Memory B cell (primary cell): ENCODE results near the gene IQCE.

Source experiments
- ATAC-seq: fragments of 150-1000 bp; cut with Tn5 transposase; 2 replicates; pipeline ENCODE4 v1.10.0; 2021; ENCODE audit warnings: low read depth, mild to moderate bottlenecking, moderate library complexity
- DNase-seq, 2 donors: peaks; one replicate each; pipeline ENCODE4 v3.0.0; 2022; ENCODE audit warnings: low spot score in 2 of 2
- H3K27ac Mint-ChIP-seq: one replicate; pipeline ENCODE4 v1.8.0; 2022; ENCODE audit warnings: mild to moderate bottlenecking, moderate library complexity, mixed read lengths
- H3K27me3 Mint-ChIP-seq: one replicate; pipeline ENCODE4 v1.8.0; 2022; ENCODE audit warnings: mixed read lengths
- H3K36me3 Mint-ChIP-seq: one replicate; pipeline ENCODE4 v1.8.0; 2022; ENCODE audit warnings: mild to moderate bottlenecking, mixed read lengths
- H3K4me1 Mint-ChIP-seq: one replicate; pipeline ENCODE4 v1.8.0; 2022; ENCODE audit warnings: mixed read lengths
- H3K4me3 Mint-ChIP-seq: one replicate; pipeline ENCODE4 v1.8.0; 2022; ENCODE audit warnings: mild to moderate bottlenecking, moderate library complexity, mixed read lengths
- H3K9me3 Mint-ChIP-seq: one replicate; pipeline ENCODE4 v1.8.0; 2022; ENCODE audit warnings: mixed read lengths

Gene IQCE, protein sequence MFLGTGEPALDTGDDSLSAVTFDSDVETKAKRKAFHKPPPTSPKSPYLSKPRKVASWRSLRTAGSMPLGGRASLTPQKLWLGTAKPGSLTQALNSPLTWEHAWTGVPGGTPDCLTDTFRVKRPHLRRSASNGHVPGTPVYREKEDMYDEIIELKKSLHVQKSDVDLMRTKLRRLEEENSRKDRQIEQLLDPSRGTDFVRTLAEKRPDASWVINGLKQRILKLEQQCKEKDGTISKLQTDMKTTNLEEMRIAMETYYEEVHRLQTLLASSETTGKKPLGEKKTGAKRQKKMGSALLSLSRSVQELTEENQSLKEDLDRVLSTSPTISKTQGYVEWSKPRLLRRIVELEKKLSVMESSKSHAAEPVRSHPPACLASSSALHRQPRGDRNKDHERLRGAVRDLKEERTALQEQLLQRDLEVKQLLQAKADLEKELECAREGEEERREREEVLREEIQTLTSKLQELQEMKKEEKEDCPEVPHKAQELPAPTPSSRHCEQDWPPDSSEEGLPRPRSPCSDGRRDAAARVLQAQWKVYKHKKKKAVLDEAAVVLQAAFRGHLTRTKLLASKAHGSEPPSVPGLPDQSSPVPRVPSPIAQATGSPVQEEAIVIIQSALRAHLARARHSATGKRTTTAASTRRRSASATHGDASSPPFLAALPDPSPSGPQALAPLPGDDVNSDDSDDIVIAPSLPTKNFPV

DNA sequence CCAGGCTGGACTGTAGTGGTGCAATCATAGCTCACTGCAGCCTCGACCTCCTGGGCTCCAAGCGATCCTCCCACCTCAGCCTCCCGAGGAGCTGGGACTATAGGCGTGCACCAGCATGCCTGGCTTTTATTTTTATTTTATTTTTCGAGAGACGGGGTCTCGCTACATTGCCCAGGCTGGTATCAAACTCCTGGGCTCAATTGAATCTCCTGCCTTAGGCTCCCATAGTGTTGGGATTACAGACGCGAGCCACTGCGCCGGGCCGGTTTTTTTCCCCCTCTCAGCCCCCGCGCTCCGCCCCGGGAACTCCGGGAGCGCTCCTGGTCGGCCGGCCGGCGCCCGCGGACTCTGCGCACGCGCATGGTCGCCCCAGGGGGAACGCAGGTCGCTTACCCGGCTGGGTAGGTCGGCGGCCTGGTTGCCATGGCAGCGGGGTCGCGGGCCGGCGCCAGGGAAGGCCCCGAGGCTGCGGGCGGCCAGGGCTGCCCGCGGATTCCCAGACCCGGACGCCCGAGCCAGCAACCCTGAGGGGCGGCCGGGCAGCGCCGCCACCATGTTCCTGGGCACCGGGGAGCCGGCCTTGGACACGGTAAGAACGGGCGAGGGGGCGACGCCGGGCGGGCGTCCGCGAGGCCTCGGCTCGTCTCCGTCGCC, at the start of gene IQCE:
TSS of gene IQCE (plus strand) at position 351 of the 654 bp plus-strand sequence. CDS start at position 554, 203 bp downstream.
- DNase-seq (peak; percentile 90 to 94), ATAC-seq (peak; percentile 54)
- Mint-ChIP-seq H3K4me3 (peak within 1 kb of the TSS; percentile 76), H3K36me3 (no peaks in the 10 kb centered on the region), H3K9me3 (no peaks in the 10 kb centered on the region), H3K27me3 (no peaks in the 10 kb centered on the region), H3K27ac (no peak within 1 kb of the TSS), H3K4me1 (peaks cover 19% of the 10 kb centered on the region)

DNA sequence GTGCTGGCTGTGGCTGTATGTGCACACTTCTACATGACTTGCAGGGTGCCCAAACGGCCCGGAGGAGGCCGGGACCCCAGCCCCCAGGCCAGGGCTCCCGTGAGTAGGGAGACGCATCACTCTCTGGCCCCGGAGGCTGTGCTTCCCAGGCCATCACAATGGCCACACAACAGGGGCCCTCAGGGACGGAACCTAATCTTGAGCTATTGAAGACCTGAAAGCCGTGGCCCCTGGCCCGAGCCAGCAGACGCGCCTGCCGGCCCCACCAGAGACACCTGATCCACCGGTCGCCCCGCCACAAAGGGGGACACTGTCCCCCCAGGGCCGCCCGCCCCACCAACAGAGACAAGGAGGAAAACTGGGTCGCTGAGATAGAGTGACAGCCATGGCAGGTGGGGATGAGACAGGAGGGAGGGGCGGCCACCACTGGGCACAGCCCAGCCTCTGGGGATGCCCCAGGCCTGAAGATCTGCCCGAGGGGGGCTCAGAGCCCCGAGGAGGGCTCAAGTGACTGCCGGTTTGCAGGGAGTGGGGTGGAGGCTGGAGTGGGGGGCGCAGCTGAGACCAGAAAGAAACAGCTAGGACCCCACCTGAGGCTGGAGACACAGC, 49.4 kb upstream of the IQCE start:
- no peaks in the 10 kb centered on the region for H3K9me3 Mint-ChIP-seq
- peaks cover 43% of the 10 kb centered on the region for H3K4me1 Mint-ChIP-seq
- peak overlapping the region; percentile 99 for H3K27ac Mint-ChIP-seq
- no peak for DNase-seq
- no peak for ATAC-seq
- H3K4me3 Mint-ChIP-seq: peak overlapping the region; percentile 77
- no peaks in the 10 kb centered on the region for H3K36me3 Mint-ChIP-seq
- no peaks in the 10 kb centered on the region for H3K27me3 Mint-ChIP-seq

DNA sequence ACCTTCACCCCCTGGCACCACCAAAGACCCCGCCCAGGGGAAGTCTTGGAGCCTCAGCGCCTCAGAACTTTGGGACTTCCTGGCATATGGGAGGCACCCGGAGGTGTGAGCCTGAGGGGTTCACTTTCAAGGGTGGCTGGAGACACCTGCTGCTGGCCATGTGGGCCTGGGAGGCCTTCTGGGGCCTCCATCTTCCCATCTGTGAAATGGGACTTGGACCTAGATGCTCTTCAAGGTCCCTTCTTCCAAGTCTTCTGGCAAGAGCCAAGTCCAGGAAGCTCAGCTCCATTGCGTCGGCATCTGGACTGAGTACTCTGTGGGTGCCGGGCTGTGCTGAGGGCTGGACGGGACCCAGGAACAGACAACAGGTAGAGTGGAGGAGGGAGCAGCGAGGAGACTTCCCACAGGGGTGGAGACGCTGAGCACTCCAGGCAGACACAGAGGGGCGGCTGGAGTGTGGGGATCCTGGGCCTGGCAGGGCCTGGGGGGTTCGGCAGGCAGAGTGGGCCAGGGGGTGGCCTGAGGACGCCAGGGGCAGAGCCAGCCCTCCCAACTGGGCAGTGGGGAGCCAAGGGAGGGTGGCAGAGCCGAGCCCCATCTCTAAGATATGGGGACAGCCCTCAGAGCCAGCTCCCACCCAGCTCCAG, 48.5 kb upstream of the IQCE start:
- H3K9me3 Mint-ChIP-seq: no peaks in the 10 kb centered on the region
- peak overlapping the region; percentile 99 for H3K27ac Mint-ChIP-seq
- peaks cover 43% of the 10 kb centered on the region for H3K4me1 Mint-ChIP-seq

GRCh38 chr7:2510909-2511768, 47.6 kb upstream of the IQCE start:
- ATAC-seq (peak; percentile 65), DNase-seq (peak; percentile 84 to 88)
- Mint-ChIP-seq H3K27ac (peak overlapping the region; percentile 99), H3K4me1 (peaks cover 43% of the 10 kb centered on the region), H3K27me3 (no peaks in the 10 kb centered on the region), H3K9me3 (no peaks in the 10 kb centered on the region), H3K4me3 (peak overlapping the region; percentile 90), H3K36me3 (no peaks in the 10 kb centered on the region)

More for the DNA sequence above, 48.5 kb upstream of the IQCE start:
- peak overlapping the region; percentile 90 for H3K4me3 Mint-ChIP-seq
- ATAC-seq (no peak), DNase-seq (peak in 1 of 2 donors; percentile 55)
- no peaks in the 10 kb centered on the region for H3K36me3 Mint-ChIP-seq
- H3K27me3 Mint-ChIP-seq: no peaks in the 10 kb centered on the region

GRCh38 chr7:2511769-2512168, 47.0 kb upstream of the IQCE start:
- no peaks in the 10 kb centered on the region for H3K9me3 Mint-ChIP-seq
- H3K36me3 Mint-ChIP-seq: no peaks in the 10 kb centered on the region
- ATAC-seq (no peak), DNase-seq (no peak)
- no peaks in the 10 kb centered on the region for H3K27me3 Mint-ChIP-seq
- H3K4me1 Mint-ChIP-seq: peaks cover 43% of the 10 kb centered on the region
- peak overlapping the region; percentile 99 for H3K27ac Mint-ChIP-seq
- H3K4me3 Mint-ChIP-seq: peak overlapping the region; percentile 90

GRCh38 chr7:2512179-2512661, 46.6 kb upstream of the IQCE start:
- peak overlapping the region; percentile 90 for H3K4me3 Mint-ChIP-seq
- ATAC-seq (peak; percentile 31), DNase-seq (peak; percentile 65 to 66)
- peaks cover 44% of the 10 kb centered on the region for H3K4me1 Mint-ChIP-seq
- H3K27me3 Mint-ChIP-seq: no peaks in the 10 kb centered on the region
- peak overlapping the region; percentile 99 for H3K27ac Mint-ChIP-seq
- no peaks in the 10 kb centered on the region for H3K9me3 Mint-ChIP-seq
- H3K36me3 Mint-ChIP-seq: no peaks in the 10 kb centered on the region

DNA sequence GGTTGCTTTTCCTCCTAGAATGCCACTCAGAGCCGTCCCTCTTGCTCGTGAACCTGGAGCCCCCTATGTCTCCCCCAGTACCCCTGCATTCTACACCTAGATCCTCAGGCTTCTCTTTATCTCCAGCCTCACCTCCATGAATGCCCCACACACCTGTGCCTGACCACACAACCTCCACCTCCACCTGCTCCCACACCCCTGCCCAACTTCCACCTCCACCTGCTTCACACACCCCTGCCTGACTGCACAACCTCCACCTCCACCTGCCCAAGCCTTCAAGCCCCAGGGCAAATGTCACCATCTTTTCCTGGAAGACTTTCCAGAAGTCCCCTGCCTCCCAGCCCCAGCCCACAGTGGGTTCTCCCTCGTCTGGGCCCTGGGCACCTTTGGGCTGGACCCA, 46.1 kb upstream of the IQCE start:
- Mint-ChIP-seq H3K4me3 (peak overlapping the region; percentile 90), H3K27me3 (no peaks in the 10 kb centered on the region), H3K4me1 (peaks cover 49% of the 10 kb centered on the region), H3K36me3 (no peaks in the 10 kb centered on the region), H3K9me3 (no peaks in the 10 kb centered on the region), H3K27ac (peak overlapping the region; percentile 99)
- DNase-seq: no peak
- ATAC-seq: no peak

GRCh38 chr7:2513702-2514101, 45.1 kb upstream of the IQCE start:
- Mint-ChIP-seq H3K36me3 (no peaks in the 10 kb centered on the region), H3K27me3 (no peaks in the 10 kb centered on the region), H3K9me3 (no peaks in the 10 kb centered on the region), H3K27ac (peak overlapping the region; percentile 99), H3K4me3 (no peak overlapping the region), H3K4me1 (peaks cover 49% of the 10 kb centered on the region)
- ATAC-seq (no peak), DNase-seq (no peak)

DNA sequence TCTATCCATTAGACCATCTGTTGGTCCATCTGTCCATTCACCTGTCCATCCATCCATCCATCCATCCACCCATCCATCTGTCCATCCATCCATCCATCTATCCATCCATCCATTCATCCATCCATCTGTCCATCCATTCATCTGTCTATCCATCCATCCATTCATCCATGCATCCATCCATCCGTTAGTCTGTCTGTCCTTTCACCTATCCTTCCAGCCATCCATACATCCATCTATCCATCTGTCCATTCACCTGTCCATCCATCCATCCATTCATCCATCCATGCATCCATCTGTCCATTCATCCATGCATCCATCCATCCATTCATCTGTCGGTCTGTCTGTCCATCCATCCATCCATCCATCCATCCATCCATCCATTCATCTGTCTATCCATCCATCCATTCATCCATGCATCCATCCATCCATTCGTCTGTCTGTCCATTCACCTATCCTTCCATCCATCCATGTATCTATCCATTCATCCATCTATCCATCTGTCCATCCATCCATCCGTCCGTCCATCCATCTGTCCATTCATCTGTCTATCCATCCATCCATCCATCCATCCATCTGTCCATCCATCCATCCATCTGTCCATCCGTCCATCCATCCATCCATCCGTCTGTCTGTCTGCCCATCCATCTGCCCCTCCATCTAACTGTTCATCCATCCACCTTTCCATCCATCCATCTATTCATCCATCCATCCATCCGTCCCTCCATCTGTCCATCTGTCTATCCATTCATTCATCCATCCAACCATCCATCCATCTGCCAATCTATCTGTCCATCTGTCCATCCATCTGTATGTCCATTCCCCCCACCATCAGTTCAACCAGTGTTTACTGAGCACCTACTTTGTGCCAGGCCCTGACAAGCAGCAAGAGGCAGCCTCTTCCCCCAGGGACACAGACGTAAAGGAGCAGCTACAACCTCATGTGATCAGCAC, 44.0 kb upstream of the IQCE start:
- H3K27ac Mint-ChIP-seq: no peak overlapping the region
- ATAC-seq (no peak), DNase-seq (no peak)
- H3K36me3 Mint-ChIP-seq: no peaks in the 10 kb centered on the region
- no peak overlapping the region for H3K4me3 Mint-ChIP-seq
- no peaks in the 10 kb centered on the region for H3K27me3 Mint-ChIP-seq
- no peaks in the 10 kb centered on the region for H3K9me3 Mint-ChIP-seq
- H3K4me1 Mint-ChIP-seq: peaks cover 41% of the 10 kb centered on the region

GRCh38 chr7:2515424-2516193, 43.2 kb upstream of the IQCE start:
- H3K27me3 Mint-ChIP-seq: no peaks in the 10 kb centered on the region
- H3K4me3 Mint-ChIP-seq: no peak overlapping the region
- no peak overlapping the region for H3K27ac Mint-ChIP-seq
- H3K9me3 Mint-ChIP-seq: no peaks in the 10 kb centered on the region
- ATAC-seq (no peak), DNase-seq (no peak)
- peaks cover 2% of the 10 kb centered on the region for H3K36me3 Mint-ChIP-seq
- peaks cover 37% of the 10 kb centered on the region for H3K4me1 Mint-ChIP-seq

GRCh38 chr7:2516194-2516555, 42.6 kb upstream of the IQCE start:
- no peak for DNase-seq
- H3K27me3 Mint-ChIP-seq: no peaks in the 10 kb centered on the region
- no peaks in the 10 kb centered on the region for H3K9me3 Mint-ChIP-seq
- ATAC-seq: no peak
- no peak overlapping the region for H3K4me3 Mint-ChIP-seq
- no peak overlapping the region for H3K27ac Mint-ChIP-seq
- H3K36me3 Mint-ChIP-seq: peaks cover 2% of the 10 kb centered on the region
- H3K4me1 Mint-ChIP-seq: peaks cover 34% of the 10 kb centered on the region
